NOMO-1 treated with DMSO at 0.1 percent for 48 hours (cell line): ENCODE measurements around the gene TMEM205.
A peak's percentile ranks its signal among the peaks of the same experiment; 100 is the strongest.

ENCODE experiments used
- DNase-seq: peaks from one replicate; lab custom pipeline; 2025; ENCODE audit not compliant: unreplicated experiment; lab: John Stamatoyannopoulos, UW

The TMEM205 gene

GRCh38 chr19:11304936-11305335, 41.1 kb downstream of the TMEM205 start:
- DNase-seq: no peak

- no peak for DNase-seq
Measured at GRCh38 chr19:11300811-11301120, 45.3 kb downstream of the TMEM205 start.

GRCh38 chr19:11299946-11300810, 45.9 kb downstream of the TMEM205 start:
- no peak for DNase-seq

- peak; percentile 36 for DNase-seq
Measured at GRCh38 chr19:11296264-11296663, 49.8 kb downstream of the TMEM205 start.

- DNase-seq: no peak
Measured at GRCh38 chr19:11295665-11296245, 50.3 kb downstream of the TMEM205 start, which contains the start of gene TSPAN16. Gene TSPAN16 (plus strand): TSS chr19:11296160. CDS start chr19:11296298, 138 bp downstream.

- DNase-seq: no peak
Measured at GRCh38 chr19:11295180-11295579, 50.9 kb downstream of the TMEM205 start.

GRCh38 chr19:11293433-11294389, 52.4 kb downstream of the TMEM205 start:
- DNase-seq: peak; percentile 96
